Stomach smooth muscle (tissue), 2 donors: ENCODE results near the gene FIBCD1.

ENCODE experiments used
- H3K27ac ChIP-seq: one replicate; pipeline ENCODE4 v1.7.0; 2013; ENCODE audit warnings: mild to moderate bottlenecking, low read length, inconsistent platforms
- H3K27me3 ChIP-seq, 2 donors: one replicate each; pipeline ENCODE4 v1.7.0; 2013; ENCODE audit warnings: low read length in 2 of 2; ENCODE audit not compliant: insufficient read depth in 2 of 2, control insufficient read depth in 1 of 2
- H3K36me3 ChIP-seq, 2 donors: one replicate each; pipeline ENCODE4 v1.7.0; 2013; ENCODE audit warnings: low read length in 2 of 2; ENCODE audit not compliant: control insufficient read depth in 2 of 2, insufficient read depth in 2 of 2
- H3K4me1 ChIP-seq: one replicate; pipeline ENCODE4 v1.7.0; 2013; ENCODE audit warnings: low read length; ENCODE audit not compliant: control insufficient read depth, insufficient read depth
- H3K4me3 ChIP-seq, 2 donors: one replicate each; pipeline ENCODE4 v1.7.0; 2013; ENCODE audit warnings: low read length in 2 of 2
- H3K9ac ChIP-seq, 2 donors: one replicate each; pipeline ENCODE4 v1.7.0; 2013; ENCODE audit warnings: low read length in 2 of 2, mild to moderate bottlenecking in 1 of 2
- H3K9me3 ChIP-seq, 2 donors: one replicate each; pipeline ENCODE4 v1.7.0; 2013; ENCODE audit warnings: low read length in 2 of 2; ENCODE audit not compliant: control insufficient read depth in 2 of 2
- donor health status: healthy.
- donor health status: Pancreatic carcinoma.

Gene FIBCD1

DNA sequence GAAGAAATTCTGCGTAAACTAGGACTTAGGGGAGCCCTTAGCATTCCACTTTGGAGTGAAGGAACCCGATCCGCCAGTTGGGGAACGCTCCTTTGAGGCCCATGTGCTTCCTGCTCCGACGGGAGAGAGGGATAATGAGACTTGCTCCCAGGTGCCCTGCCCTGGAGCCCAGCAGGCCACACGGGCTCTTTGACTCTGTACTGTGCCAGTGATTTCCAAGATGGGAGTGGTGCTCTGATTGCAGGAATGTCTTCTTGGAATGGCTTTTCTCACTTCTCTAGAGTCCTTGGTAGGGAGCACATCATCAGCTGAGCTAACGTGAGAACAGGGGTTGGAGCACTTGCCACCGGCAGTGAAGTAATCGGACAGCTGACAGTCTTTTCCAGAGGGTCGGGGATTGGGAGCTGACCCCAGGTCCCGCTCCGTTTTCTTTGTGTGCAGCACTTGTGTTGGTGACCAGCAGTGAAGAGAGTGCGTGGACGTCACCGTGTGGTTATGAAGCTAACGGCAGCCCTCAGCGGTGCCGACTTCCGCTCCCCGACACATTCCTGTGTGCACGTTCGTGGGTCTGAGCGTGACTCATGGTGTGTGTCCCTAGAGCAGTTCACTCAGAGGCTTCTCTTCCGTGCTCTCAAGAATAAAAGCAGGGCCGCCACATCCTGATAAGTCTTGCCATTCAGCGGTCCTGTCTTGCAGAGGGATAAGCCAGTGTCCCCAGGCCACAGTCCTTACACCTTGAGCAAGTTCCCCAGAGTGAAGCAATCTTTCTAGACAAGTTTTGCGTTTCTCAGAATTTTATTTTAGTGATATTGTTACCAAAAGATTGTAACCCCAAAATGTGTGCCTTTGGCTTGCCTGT lies 78.4 kb downstream of the FIBCD1 start:
- Histone ChIP-seq H3K27ac (peak overlapping the region; percentile 88), H3K27me3 (no peaks in the 10 kb centered on the region), H3K4me1 (peaks cover 71% of the 10 kb centered on the region), H3K4me3 (peak overlapping the region; percentile 28 to 52), H3K9me3 (no peaks in the 10 kb centered on the region), H3K36me3 (peaks cover 26 to 29% of the 10 kb centered on the region in 2 donors), H3K9ac (peak overlapping the region; percentile 47 to 71)

DNA sequence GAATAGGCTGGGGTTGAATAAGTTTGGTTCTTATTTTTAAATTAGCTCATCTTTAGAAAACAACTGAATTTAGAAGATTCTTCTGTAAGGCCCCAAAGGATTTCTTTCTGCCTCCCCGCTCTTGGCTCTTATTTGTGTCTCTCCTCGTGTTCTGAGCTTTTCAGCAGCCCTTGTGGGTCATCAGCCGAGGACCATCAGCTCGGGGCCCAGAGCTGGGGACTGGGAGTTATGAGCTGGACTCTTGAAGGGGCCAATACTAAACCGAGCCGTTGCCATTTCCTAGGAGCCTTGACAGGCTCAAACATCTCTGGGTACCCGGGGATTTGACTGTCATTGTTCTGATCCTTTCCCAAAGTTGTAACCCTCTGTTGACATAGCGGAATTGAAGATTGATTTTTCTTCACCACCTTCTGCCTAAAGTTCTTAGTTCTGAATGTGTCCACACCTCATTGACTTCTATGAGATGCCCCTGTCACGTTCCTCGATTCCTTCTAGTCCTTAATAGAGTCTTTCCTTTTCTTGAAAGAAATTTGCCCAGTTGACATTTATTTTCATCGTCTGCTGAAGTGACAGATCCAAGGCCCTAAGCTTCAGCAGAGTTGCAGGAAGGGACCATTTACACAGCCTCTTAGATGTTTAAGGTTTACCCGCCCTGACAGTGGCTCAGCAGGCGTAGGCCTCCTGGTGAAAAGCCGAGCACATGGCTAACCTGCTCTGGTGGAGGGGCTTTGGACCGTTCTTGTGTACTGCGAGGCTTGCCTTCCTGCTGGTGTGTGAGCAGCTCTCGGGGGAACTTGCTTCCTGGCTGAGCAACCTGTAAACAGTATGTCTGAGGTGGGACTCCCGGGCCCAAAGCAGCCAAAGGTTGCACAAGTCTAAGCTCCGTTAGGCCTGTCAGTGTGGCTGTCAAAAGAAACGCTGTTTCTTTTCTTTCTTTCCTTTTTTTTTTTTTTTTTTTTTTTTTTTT lies 80.0 kb downstream of the FIBCD1 start:
- Histone ChIP-seq H3K36me3 (peaks cover 31 to 41% of the 10 kb centered on the region in 2 donors), H3K4me3 (peak overlapping the region in 1 of 2 donors; percentile 15), H3K4me1 (peaks cover 68% of the 10 kb centered on the region), H3K27me3 (no peaks in the 10 kb centered on the region), H3K27ac (peak overlapping the region; percentile 67), H3K9me3 (no peaks in the 10 kb centered on the region), H3K9ac (peak overlapping the region in 1 of 2 donors; percentile 34)

GRCh38 chr9:130857864-130858738 lies 80.9 kb downstream of the FIBCD1 start:
- Histone ChIP-seq H3K27ac (peak overlapping the region; percentile 67), H3K4me3 (peak overlapping the region in 1 of 2 donors; percentile 29), H3K36me3 (peaks cover 31 to 43% of the 10 kb centered on the region in 2 donors)

GRCh38 chr9:130856474-130856873 lies 82.6 kb downstream of the FIBCD1 start:
- no peaks in the 10 kb centered on the region for H3K27me3 ChIP-seq
- peaks cover 24 to 38% of the 10 kb centered on the region in 2 donors for H3K36me3 ChIP-seq
- H3K9ac ChIP-seq = no peak overlapping the region
- no peak overlapping the region for H3K27ac ChIP-seq
- H3K4me3 ChIP-seq = no peak overlapping the region
- H3K9me3 ChIP-seq = no peaks in the 10 kb centered on the region
- H3K4me1 ChIP-seq = peaks cover 51% of the 10 kb centered on the region

More at GRCh38 chr9:130857864-130858738, 80.9 kb downstream of the FIBCD1 start:
- Histone ChIP-seq H3K4me1 (peaks cover 60% of the 10 kb centered on the region), H3K9me3 (no peaks in the 10 kb centered on the region), H3K27me3 (no peaks in the 10 kb centered on the region), H3K9ac (peak overlapping the region in 1 of 2 donors; percentile 29)

DNA sequence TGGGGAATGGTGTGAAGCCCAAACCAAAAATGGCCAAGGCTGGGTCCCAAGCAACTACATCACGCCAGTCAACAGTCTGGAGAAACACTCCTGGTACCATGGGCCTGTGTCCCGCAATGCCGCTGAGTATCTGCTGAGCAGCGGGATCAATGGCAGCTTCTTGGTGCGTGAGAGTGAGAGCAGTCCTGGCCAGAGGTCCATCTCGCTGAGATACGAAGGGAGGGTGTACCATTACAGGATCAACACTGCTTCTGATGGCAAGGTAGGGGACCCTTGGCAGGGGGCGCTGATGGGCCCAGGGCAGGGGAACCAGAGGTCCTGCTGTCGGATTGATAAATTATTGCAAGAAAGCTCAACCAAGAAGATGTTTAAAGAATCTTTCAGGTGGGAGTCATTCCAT lies 84.2 kb downstream of the FIBCD1 start:
- no peak overlapping the region for H3K4me3 ChIP-seq
- peaks cover 24 to 36% of the 10 kb centered on the region in 2 donors for H3K36me3 ChIP-seq
- H3K27ac ChIP-seq = peak overlapping the region; percentile 25
- H3K27me3 ChIP-seq = no peaks in the 10 kb centered on the region
- peaks cover 44% of the 10 kb centered on the region for H3K4me1 ChIP-seq
- H3K9ac ChIP-seq = no peak overlapping the region
- no peaks in the 10 kb centered on the region for H3K9me3 ChIP-seq

DNA sequence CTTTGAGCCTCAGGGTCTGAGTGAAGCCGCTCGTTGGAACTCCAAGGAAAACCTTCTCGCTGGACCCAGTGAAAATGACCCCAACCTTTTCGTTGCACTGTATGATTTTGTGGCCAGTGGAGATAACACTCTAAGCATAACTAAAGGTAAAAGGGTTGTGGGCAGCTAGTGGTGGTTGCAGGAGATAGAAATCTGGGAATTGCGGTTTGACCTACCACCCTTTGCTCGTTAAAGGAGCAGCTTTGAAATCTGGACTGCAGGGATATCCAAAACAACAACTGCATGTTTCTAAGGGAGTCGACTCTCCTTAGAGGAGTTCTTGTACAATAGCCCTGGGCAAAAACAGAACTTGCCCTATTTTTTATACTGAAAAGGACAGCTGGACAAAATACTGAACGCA lies 85.0 kb downstream of the FIBCD1 start:
- Histone ChIP-seq H3K4me1 (peaks cover 41% of the 10 kb centered on the region), H3K4me3 (no peak overlapping the region), H3K9me3 (no peaks in the 10 kb centered on the region), H3K9ac (no peak overlapping the region), H3K36me3 (peaks cover 24 to 36% of the 10 kb centered on the region in 2 donors), H3K27me3 (no peaks in the 10 kb centered on the region), H3K27ac (peak overlapping the region; percentile 46)

GRCh38 chr9:130852801-130853200 lies 86.2 kb downstream of the FIBCD1 start:
- H3K27me3 ChIP-seq = no peaks in the 10 kb centered on the region
- H3K4me3 ChIP-seq = no peak overlapping the region
- H3K9ac ChIP-seq = no peak overlapping the region
- H3K4me1 ChIP-seq = peaks cover 34% of the 10 kb centered on the region
- H3K9me3 ChIP-seq = no peaks in the 10 kb centered on the region
- H3K36me3 ChIP-seq = peaks cover 24 to 36% of the 10 kb centered on the region in 2 donors
- peak overlapping the region; percentile 58 for H3K27ac ChIP-seq
